Measurements from ENCODE around the gene VEZT.

VEZT gene

DNA sequence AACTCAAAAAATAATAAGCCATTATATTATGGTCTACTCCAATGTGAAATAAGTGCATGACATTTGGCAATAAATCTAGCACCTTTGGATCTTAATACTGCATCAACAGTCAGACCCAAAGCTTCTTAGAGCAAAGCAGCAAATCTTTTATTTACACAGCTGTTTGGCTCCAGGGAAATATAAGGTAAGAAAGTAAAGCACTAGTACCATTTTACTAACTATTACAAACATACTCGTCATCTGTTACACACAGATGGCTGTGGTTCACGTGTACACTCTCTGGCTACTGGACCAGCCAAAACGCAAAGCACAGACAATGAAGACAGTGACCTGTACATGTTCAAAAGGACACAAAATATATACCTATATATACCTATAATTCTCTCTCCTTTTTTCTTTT lies 3.1 kb upstream of the VEZT start:
- no peak overlapping the region for H3K27ac ChIP-seq
- no peaks in the 10 kb centered on the region for H3K36me3 ChIP-seq

DNA sequence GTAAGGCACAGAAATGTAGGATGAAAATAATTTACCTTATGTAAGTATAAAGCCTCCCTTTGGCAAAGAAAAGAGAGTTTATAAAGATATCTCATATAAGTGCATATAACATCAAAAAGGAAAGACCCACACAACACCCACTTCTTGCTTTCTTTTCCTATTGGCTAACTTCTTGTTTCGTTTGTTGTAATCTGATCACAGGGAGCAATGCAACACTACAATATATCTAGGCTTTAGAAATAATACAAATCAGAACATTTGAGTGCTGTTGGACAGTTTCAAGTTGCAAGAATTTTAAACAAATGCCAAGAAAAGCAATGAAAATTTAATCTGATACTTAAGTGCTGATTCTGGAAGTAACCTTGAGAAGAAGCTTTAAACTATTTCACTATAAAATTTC lies 1.7 kb upstream of the VEZT start:
- DNase-seq = no peak
- peak overlapping the region in 1 of 2 donors; percentile 100 for H3K27ac ChIP-seq

More for the DNA sequence above, 3.1 kb upstream of the VEZT start:
- no peak for DNase-seq
- Histone ChIP-seq H3K27me3 (no peaks in the 10 kb centered on the region), H3K4me3 (no peak overlapping the region), H3K9me3 (no peaks in the 10 kb centered on the region), H3K4me1 (peaks cover 0 to 18% (median 4%) of the 10 kb centered on the region in 4 donors)
- intact Hi-C loops (cut with DNase I; ENCODE audit: low total_unique reads) = loop anchor here (5.0 to 10.0 kb wide), 2 partner anchors 92 to 120 kb away; no protein-coding TSS in a partner anchor
- TF ChIP-seq, protein P1, sequence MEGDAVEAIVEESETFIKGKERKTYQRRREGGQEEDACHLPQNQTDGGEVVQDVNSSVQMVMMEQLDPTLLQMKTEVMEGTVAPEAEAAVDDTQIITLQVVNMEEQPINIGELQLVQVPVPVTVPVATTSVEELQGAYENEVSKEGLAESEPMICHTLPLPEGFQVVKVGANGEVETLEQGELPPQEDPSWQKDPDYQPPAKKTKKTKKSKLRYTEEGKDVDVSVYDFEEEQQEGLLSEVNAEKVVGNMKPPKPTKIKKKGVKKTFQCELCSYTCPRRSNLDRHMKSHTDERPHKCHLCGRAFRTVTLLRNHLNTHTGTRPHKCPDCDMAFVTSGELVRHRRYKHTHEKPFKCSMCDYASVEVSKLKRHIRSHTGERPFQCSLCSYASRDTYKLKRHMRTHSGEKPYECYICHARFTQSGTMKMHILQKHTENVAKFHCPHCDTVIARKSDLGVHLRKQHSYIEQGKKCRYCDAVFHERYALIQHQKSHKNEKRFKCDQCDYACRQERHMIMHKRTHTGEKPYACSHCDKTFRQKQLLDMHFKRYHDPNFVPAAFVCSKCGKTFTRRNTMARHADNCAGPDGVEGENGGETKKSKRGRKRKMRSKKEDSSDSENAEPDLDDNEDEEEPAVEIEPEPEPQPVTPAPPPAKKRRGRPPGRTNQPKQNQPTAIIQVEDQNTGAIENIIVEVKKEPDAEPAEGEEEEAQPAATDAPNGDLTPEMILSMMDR (IDR thresholded peaks at IDR 0.05) = no peak

DNA sequence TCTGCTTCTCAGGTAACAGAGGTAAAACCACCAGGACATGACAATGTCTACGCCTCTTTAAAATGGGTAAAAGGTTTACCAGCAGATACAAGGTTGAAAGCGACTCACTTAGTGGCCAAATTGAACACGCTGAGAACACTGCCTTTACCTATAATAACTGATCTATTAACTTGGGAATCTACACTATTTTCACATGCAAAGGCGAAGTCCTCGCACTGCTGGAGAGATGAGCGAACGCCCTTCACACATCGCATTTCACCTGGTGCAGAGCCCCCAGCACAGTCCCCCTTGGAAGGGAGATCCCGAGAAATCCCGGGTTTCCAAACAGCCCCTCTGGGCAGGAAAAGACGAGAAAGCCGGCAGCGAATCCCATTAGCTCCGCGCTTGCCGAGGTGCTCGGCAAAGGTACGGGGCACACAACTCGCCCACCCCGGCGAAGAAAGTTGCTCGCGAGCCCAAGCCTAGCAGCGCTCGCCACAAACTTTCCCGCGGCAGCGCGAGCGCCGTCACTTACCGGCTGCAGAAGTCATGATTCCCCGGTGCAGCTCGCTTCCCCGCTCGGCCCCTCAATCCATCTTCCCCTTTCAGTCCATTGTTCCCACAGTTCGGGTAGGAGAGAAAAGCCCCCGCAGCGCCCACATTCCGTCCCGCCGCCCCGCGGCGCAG lies 763 bp upstream of the VEZT start:
- TF ChIP-seq, protein P1 (IDR thresholded peaks at IDR 0.05) = no peak
- H3K36me3 ChIP-seq = no peaks in the 10 kb centered on the region
- no peak for DNase-seq
- peak overlapping the region; percentile 70 to 97 for H3K4me3 ChIP-seq
- no peaks in the 10 kb centered on the region for H3K9me3 ChIP-seq
- H3K27me3 ChIP-seq = no peaks in the 10 kb centered on the region
- peak overlapping the region; percentile 94 to 100 for H3K27ac ChIP-seq
- intact Hi-C loops (cut with DNase I; ENCODE audit: low total_unique reads) = loop anchor here (2.0 to 10.0 kb wide), 2 partner anchors 118 to 144 kb away; partner anchors contain the start of gene NR2C1
- H3K4me1 ChIP-seq = peaks cover 0 to 38% (median 6%) of the 10 kb centered on the region in 4 donors

More for the DNA sequence above, 1.7 kb upstream of the VEZT start:
- Histone ChIP-seq H3K9me3 (no peaks in the 10 kb centered on the region), H3K27me3 (no peaks in the 10 kb centered on the region), H3K4me3 (peak overlapping the region; percentile 70 to 97), H3K36me3 (no peaks in the 10 kb centered on the region), H3K4me1 (peaks cover 0 to 32% (median 6%) of the 10 kb centered on the region in 4 donors)
- TF ChIP-seq, protein P1 (IDR thresholded peaks at IDR 0.05) = no peak
- intact Hi-C loops (cut with DNase I; ENCODE audit: low total_unique reads) = loop anchor here (2.0 to 10.0 kb wide), 2 partner anchors 119 to 143 kb away; partner anchors contain the start of gene NR2C1

DNA sequence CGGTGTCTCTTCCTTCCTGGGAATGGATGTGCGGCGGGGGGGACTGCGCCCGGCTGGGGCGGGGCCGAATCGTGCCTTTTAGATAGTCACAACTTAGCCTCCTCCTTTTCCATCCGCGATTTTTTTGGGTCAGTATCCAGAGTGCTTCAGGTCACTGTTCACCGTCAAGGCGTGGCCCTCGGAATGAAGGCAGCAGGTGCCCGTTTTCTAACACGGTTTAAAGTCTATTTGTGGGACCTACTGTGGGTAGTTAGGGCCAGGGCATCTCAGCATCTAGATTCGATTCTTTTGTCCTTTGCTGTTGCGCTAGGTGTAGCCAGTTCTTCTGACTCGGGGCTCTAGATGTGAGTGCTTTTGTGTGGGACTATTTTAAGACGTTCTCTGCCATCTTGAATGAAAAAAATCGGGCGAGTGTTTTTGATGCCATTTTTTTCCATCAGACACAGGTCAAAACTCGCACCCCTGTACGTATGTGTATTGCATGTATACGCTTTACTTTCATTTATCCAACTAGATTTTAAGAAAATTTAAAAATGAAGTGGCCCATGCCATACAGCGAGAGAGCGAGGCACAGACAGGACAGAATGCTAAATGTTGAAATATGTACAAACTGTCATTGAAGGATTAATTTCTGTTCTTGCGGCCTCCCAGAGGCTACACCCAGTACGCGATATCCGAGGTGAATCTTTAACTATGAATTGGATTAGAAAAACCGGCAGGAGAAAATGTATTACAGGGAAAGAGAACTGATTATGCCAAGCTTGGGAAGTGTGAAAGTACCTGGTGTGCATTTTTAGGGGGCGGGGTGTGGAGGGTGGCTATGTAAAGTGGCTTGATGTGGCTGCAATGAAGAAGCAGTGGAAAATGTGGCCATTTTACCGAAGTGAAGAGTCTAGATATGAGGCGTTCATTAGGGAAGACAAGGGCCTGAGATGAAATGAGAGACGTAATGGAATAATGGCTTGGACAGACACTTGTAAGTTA lies 835 bp downstream of the VEZT start:
- H3K4me1 ChIP-seq = peaks cover 0 to 49% (median 6%) of the 10 kb centered on the region in 4 donors
- TF ChIP-seq, protein P1 (IDR thresholded peaks at IDR 0.05) = no peak
- peak in 1 of 2 donors; percentile 81 for DNase-seq
- H3K36me3 ChIP-seq = no peaks in the 10 kb centered on the region
- intact Hi-C loops (cut with DNase I; ENCODE audit: low total_unique reads) = loop anchor here (10.0 kb wide), 1 partner anchor 116 kb away; no protein-coding TSS in a partner anchor
- H3K27me3 ChIP-seq = no peaks in the 10 kb centered on the region
- H3K27ac ChIP-seq = peak overlapping the region; percentile 94 to 100
- H3K9me3 ChIP-seq = no peaks in the 10 kb centered on the region
- H3K4me3 ChIP-seq = peak overlapping the region; percentile 70 to 97

DNA sequence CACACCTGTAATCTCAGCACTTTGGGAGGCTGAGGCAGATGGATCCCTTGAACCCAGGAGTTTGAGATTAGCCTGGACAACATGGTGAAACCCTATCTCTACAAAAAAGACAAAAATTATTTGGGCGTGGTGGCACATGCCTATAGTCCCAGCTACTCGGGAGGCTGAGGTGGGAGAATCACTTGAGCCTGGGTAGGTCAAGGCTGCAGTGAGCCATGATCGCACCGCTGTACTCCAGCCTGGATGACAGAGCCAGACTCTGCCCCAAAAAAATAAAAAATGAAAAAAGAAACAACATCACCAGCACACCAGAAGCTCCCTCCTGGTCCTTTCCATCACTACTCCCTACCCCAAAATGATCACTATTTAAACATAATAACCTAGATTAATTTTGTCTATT lies 2.6 kb downstream of the VEZT start:
- TF ChIP-seq, protein P1 (IDR thresholded peaks at IDR 0.05) = no peak
- H3K27me3 ChIP-seq = no peaks in the 10 kb centered on the region
- no peak overlapping the region for H3K27ac ChIP-seq
- no peaks in the 10 kb centered on the region for H3K9me3 ChIP-seq
- no peak overlapping the region for H3K4me3 ChIP-seq
- intact Hi-C loops (cut with DNase I; ENCODE audit: low total_unique reads) = loop anchor here (5.0 kb wide), 1 partner anchor 252 kb away; the partner anchor contains the start of gene METAP2
- DNase-seq = no peak
- H3K36me3 ChIP-seq = peaks cover 0 to 4% (median 3%) of the 10 kb centered on the region in 3 donors
- H3K4me1 ChIP-seq = peaks cover 0 to 67% (median 8%) of the 10 kb centered on the region in 4 donors

Measured in tibial artery (tissue), 4 donors.